HepG2 (cell line): ENCODE data around the gene BIRC3. TPM values are rescaled to one million over a fixed set of nuclear protein-coding genes. Genes with fewer than 3 reads are reported as not detected.
A peak's percentile ranks its signal among the peaks of the same experiment; 100 is the strongest.

Experiments
- CBX1 ChIP-seq: IDR thresholded peaks from one replicate; pipeline ENCODE4 v1.6.1; 2016; ENCODE audit warnings: antibody characterized with exemption, low read depth
- CCAR2 ChIP-seq: fragments of 200-400 bp; formaldehyde crosslinking; optimal IDR thresholded peaks from 2 replicates; pipeline ENCODE3; 2018; ENCODE audit warnings: low read depth, mild to moderate bottlenecking, low read length, moderate library complexity
- FOXK1 ChIP-seq: sonication (generic); formaldehyde crosslinking; IDR thresholded peaks from 2 replicates; pipeline ENCODE4 v1.4.0; 2020; ENCODE audit warnings: low read depth, missing genetic modification reagents, borderline replicate concordance
- MIER2 ChIP-seq: IDR thresholded peaks from 2 replicates; pipeline ENCODE4 v1.6.1; 2016; ENCODE audit warnings: missing biosample characterization, missing genetic modification reagents
- SMAD1 ChIP-seq: sonication (generic); formaldehyde crosslinking; IDR thresholded peaks from 2 replicates; pipeline ENCODE4 v1.4.0; 2020; ENCODE audit warnings: missing genetic modification reagents, low read depth, mild to moderate bottlenecking, borderline replicate concordance
- SMAD9 ChIP-seq: sonication (generic); formaldehyde crosslinking; IDR thresholded peaks from 2 replicates; pipeline ENCODE4 v1.5.1; 2020; ENCODE audit warnings: mild to moderate bottlenecking, missing genetic modification reagents
- ZFY ChIP-seq: sonication (generic); formaldehyde crosslinking; IDR thresholded peaks from 2 replicates; pipeline ENCODE4 v1.4.0; 2020; ENCODE audit warnings: missing genetic modification reagents
- ZNF326 ChIP-seq: sonication (generic); formaldehyde crosslinking; IDR thresholded peaks from 2 replicates; pipeline ENCODE4 v1.4.0; 2020; ENCODE audit warnings: missing genetic modification reagents, borderline replicate concordance
- ZSCAN31 ChIP-seq: sonication (generic); formaldehyde crosslinking; IDR thresholded peaks from 2 replicates; pipeline ENCODE4 v1.5.0; 2020; ENCODE audit warnings: low read depth, mild to moderate bottlenecking, missing genetic modification reagents
- polyA plus RNA-seq, 8 experiments: library from polyadenylated mRNA; depleted of rRNA in 3 of 8; stranded (reverse) in 7 of 8; unstranded in 1 of 8; fragments of >200 nt; fragmentation: Illumina TruSeq in 4 of 8; extraction: Trizol in 4 of 8; gene quantifications; 2 replicates each; pipeline versions ENCODE4 v1.2.1 to v1.2.3, GENCODE V29; 2011 to 2016; ENCODE audit warnings: low read depth in 4 of 8, missing spikeins in 1 of 8, mixed read lengths in 1 of 8; ENCODE audit not compliant: insufficient read depth in 1 of 8
- total RNA-seq, 5 experiments: library from RNA; depleted of rRNA; stranded (reverse); fragments of >200 nt; fragmentation: Illumina TruSeq; extraction: Trizol; gene quantifications; 2 replicates each; pipeline ENCODE4 v1.2.3, GENCODE V29; 2016; ENCODE audit warnings: low read depth in 1 of 5
- TF ChIP-seq, protein P1 (sequence below): sonication (generic); formaldehyde crosslinking; IDR thresholded peaks from 2 replicates; pipeline ENCODE4 v1.4.0; 2020; ENCODE audit warnings: missing genetic modification reagents
- TF ChIP-seq, protein P2 (sequence below): sonication (generic); formaldehyde crosslinking; conservative IDR thresholded peaks from 2 replicates; pipeline ENCODE4 v1.4.0; 2020; ENCODE audit warnings: mild to moderate bottlenecking, missing genetic modification reagents, moderate library complexity
- TF ChIP-seq, protein P3 (sequence below): IDR thresholded peaks from 2 replicates; pipeline ENCODE4 v1.6.1; 2016; ENCODE audit warnings: mild to moderate bottlenecking, missing biosample characterization, missing genetic modification reagents
- TF ChIP-seq, protein P4 (sequence below): fragments of 450-650 bp; IDR thresholded peaks from 2 replicates; pipeline ENCODE4 v1.6.1; 2017

BIRC3 gene
- total and polyA plus RNA-seq, 2 of the 13 experiments (the other 11 are each of a cell fraction or from before 2014, with no cell fraction given), result 0.41 to 4.2 TPM

DNA sequence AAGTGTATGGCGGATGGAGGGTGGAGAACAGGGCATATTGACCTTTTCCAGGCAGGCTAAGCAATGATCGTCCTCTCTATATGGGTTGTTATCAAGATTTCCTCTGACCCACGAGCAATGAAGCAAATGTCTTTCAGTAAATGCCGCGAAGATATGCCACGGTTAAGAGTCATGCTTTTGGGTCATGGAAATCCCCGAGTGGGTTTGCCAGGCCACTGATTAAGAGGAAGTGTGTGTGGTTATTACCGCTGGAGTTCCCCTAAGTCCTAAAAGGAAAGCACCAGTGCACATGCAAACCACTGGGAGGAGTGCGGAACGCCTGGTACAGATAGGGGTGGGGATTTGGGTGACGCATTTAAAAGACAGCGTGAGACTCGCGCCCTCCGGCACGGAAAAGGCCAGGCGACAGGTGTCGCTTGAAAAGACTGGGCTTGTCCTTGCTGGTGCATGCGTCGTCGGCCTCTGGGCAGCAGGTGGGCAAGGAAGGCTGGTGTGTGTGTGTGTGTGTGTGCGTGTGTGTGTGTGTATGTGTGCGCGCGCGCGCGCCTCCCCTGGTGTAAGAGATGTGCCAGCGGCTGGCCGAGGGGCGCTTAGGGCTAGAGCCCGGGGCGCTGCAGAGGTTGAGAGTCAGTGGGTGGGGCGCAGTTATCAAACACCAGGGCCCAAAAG lies at the start of gene BIRC3 (continued):
- TF ChIP-seq, protein P1, sequence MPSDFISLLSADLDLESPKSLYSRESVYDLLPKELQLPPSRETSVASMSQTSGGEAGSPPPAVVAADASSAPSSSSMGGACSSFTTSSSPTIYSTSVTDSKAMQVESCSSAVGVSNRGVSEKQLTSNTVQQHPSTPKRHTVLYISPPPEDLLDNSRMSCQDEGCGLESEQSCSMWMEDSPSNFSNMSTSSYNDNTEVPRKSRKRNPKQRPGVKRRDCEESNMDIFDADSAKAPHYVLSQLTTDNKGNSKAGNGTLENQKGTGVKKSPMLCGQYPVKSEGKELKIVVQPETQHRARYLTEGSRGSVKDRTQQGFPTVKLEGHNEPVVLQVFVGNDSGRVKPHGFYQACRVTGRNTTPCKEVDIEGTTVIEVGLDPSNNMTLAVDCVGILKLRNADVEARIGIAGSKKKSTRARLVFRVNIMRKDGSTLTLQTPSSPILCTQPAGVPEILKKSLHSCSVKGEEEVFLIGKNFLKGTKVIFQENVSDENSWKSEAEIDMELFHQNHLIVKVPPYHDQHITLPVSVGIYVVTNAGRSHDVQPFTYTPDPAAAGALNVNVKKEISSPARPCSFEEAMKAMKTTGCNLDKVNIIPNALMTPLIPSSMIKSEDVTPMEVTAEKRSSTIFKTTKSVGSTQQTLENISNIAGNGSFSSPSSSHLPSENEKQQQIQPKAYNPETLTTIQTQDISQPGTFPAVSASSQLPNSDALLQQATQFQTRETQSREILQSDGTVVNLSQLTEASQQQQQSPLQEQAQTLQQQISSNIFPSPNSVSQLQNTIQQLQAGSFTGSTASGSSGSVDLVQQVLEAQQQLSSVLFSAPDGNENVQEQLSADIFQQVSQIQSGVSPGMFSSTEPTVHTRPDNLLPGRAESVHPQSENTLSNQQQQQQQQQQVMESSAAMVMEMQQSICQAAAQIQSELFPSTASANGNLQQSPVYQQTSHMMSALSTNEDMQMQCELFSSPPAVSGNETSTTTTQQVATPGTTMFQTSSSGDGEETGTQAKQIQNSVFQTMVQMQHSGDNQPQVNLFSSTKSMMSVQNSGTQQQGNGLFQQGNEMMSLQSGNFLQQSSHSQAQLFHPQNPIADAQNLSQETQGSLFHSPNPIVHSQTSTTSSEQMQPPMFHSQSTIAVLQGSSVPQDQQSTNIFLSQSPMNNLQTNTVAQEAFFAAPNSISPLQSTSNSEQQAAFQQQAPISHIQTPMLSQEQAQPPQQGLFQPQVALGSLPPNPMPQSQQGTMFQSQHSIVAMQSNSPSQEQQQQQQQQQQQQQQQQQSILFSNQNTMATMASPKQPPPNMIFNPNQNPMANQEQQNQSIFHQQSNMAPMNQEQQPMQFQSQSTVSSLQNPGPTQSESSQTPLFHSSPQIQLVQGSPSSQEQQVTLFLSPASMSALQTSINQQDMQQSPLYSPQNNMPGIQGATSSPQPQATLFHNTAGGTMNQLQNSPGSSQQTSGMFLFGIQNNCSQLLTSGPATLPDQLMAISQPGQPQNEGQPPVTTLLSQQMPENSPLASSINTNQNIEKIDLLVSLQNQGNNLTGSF (CRISPR knock-in tag), result no peak
- no peak for TF ChIP-seq FOXK1
- TF ChIP-seq CCAR2, result no peak
- TF ChIP-seq SMAD1 (CRISPR knock-in tag), result no peak
- TF ChIP-seq, protein P2, sequence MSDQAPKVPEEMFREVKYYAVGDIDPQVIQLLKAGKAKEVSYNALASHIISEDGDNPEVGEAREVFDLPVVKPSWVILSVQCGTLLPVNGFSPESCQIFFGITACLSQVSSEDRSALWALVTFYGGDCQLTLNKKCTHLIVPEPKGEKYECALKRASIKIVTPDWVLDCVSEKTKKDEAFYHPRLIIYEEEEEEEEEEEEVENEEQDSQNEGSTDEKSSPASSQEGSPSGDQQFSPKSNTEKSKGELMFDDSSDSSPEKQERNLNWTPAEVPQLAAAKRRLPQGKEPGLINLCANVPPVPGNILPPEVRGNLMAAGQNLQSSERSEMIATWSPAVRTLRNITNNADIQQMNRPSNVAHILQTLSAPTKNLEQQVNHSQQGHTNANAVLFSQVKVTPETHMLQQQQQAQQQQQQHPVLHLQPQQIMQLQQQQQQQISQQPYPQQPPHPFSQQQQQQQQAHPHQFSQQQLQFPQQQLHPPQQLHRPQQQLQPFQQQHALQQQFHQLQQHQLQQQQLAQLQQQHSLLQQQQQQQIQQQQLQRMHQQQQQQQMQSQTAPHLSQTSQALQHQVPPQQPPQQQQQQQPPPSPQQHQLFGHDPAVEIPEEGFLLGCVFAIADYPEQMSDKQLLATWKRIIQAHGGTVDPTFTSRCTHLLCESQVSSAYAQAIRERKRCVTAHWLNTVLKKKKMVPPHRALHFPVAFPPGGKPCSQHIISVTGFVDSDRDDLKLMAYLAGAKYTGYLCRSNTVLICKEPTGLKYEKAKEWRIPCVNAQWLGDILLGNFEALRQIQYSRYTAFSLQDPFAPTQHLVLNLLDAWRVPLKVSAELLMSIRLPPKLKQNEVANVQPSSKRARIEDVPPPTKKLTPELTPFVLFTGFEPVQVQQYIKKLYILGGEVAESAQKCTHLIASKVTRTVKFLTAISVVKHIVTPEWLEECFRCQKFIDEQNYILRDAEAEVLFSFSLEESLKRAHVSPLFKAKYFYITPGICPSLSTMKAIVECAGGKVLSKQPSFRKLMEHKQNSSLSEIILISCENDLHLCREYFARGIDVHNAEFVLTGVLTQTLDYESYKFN, result peak; percentile 29; the same call in 1 of the 2 replicates
- no peak for TF ChIP-seq MIER2
- TF ChIP-seq, protein P3, sequence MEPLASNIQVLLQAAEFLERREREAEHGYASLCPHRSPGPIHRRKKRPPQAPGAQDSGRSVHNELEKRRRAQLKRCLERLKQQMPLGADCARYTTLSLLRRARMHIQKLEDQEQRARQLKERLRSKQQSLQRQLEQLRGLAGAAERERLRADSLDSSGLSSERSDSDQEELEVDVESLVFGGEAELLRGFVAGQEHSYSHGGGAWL, result no peak
- no peak for TF ChIP-seq ZFY (CRISPR knock-in tag)
- TF ChIP-seq, protein P4, sequence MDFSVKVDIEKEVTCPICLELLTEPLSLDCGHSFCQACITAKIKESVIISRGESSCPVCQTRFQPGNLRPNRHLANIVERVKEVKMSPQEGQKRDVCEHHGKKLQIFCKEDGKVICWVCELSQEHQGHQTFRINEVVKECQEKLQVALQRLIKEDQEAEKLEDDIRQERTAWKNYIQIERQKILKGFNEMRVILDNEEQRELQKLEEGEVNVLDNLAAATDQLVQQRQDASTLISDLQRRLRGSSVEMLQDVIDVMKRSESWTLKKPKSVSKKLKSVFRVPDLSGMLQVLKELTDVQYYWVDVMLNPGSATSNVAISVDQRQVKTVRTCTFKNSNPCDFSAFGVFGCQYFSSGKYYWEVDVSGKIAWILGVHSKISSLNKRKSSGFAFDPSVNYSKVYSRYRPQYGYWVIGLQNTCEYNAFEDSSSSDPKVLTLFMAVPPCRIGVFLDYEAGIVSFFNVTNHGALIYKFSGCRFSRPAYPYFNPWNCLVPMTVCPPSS, result no peak
- TF ChIP-seq ZSCAN31 (CRISPR knock-in tag), result 0 out of 2 replicates have a peak, but pooled peaks have one; percentile 31
- TF ChIP-seq ZNF326 (CRISPR knock-in tag), result no peak
- TF ChIP-seq CBX1, result peak; percentile 29
- no peak; the same call in 1 of the 2 replicates for TF ChIP-seq SMAD9 (CRISPR knock-in tag)
